IMR-90 (cell line): ENCODE data around the gene FRMD1. TPM values are rescaled to one million over a fixed set of nuclear protein-coding genes. Genes with fewer than 3 reads are reported as not detected.

Source experiments
- ATAC-seq: fragments of 200-7000 bp; cut with Tn5 transposase; 2 replicates; pipeline ENCODE4 v1.9.1; 2020; ENCODE audit warnings: low read depth, mild to moderate bottlenecking, moderate library complexity
- BruUV-seq: library from RNA; stranded (reverse); fragments of 400-500 nt; replicated peaks from 2 replicates; lab custom pipeline; 2021; lab: Mats Ljungman, UMichigan
- CTCF ChIA-PET: fragments of 300-600 bp; formaldehyde crosslinking; extraction: SDS; loops from one replicate; lab custom pipeline; 2021; ENCODE audit warnings: antibody characterized with exemption; lab: Yijun Ruan, JAX
- POLR2A ChIA-PET: fragments of 300-600 bp; sonication (Branson Sonifier 250); formaldehyde crosslinking; loops from one replicate; lab custom pipeline; 2022; ENCODE audit warnings: antibody characterized with exemption; ENCODE audit not compliant: unreplicated experiment; lab: Charles Lee
- DNase-seq: peaks from one replicate; pipeline ENCODE4 v3.0.0; 2013
- H2AFZ ChIP-seq: replicated peaks from 2 replicates; pipeline ENCODE3; 2013; ENCODE audit warnings: low read length, mild to moderate bottlenecking; ENCODE audit not compliant: poor library complexity
- H2AK5ac ChIP-seq: 2 replicates; pipeline ENCODE4 v1.6.1; 2013; ENCODE audit warnings: low read depth, low read length, inconsistent platforms
- H2AK9ac ChIP-seq: replicated peaks from 2 replicates; pipeline ENCODE3; 2013; ENCODE audit warnings: mild to moderate bottlenecking, low read depth, low read length, moderate library complexity; ENCODE audit not compliant: poor library complexity
- H2BK120ac ChIP-seq: 2 replicates; pipeline ENCODE4 v1.6.1; 2013; ENCODE audit warnings: low read depth, low read length, inconsistent platforms
- H2BK15ac ChIP-seq: 3 replicates; pipeline ENCODE4 v1.6.1; 2013; ENCODE audit warnings: low read depth, low read length, inconsistent platforms
- H2BK20ac ChIP-seq: 2 replicates; pipeline ENCODE4 v1.6.1; 2013; ENCODE audit warnings: low read depth, mild to moderate bottlenecking, inconsistent platforms, low read length, moderate library complexity
- H2BK5ac ChIP-seq: 2 replicates; pipeline ENCODE4 v1.6.1; 2013; ENCODE audit warnings: mild to moderate bottlenecking, low read depth, low read length, inconsistent platforms; ENCODE audit not compliant: poor library complexity, severe bottlenecking
- H3K14ac ChIP-seq: replicated peaks from 2 replicates; pipeline ENCODE4 v1.6.1; 2013; ENCODE audit warnings: low read depth, low read length, inconsistent platforms
- H3K18ac ChIP-seq: 2 replicates; pipeline ENCODE4 v1.6.1; 2013; ENCODE audit warnings: low read depth, low read length, control low read depth
- H3K23ac ChIP-seq: 2 replicates; pipeline ENCODE4 v1.6.1; 2013; ENCODE audit warnings: low read depth, low read length, inconsistent platforms
- H3K27ac ChIP-seq: 2 replicates; pipeline ENCODE4 v1.5.1; 2013; ENCODE audit warnings: mild to moderate bottlenecking, control low read depth, low read length; ENCODE audit not compliant: insufficient read depth
- H3K27me3 ChIP-seq: 2 replicates; pipeline ENCODE4 v1.6.1; 2013; ENCODE audit warnings: low read length; ENCODE audit not compliant: control insufficient read depth, insufficient read depth
- H3K36me3 ChIP-seq: 2 replicates; pipeline ENCODE4 v1.6.1; 2013; ENCODE audit warnings: low read length, mixed read lengths; ENCODE audit not compliant: control insufficient read depth, insufficient read depth
- H3K4ac ChIP-seq: 2 replicates; pipeline ENCODE4 v1.6.1; 2013; ENCODE audit warnings: low read depth, low read length, inconsistent platforms
- H3K4me1 ChIP-seq: 2 replicates; pipeline ENCODE4 v1.6.1; 2013; ENCODE audit warnings: low read length, mixed read lengths; ENCODE audit not compliant: control insufficient read depth, insufficient read depth
- H3K4me2 ChIP-seq: 2 replicates; pipeline ENCODE4 v1.6.1; 2013; ENCODE audit warnings: low read depth, mild to moderate bottlenecking, control low read depth, low read length, moderate library complexity
- H3K4me3 ChIP-seq: 2 replicates; pipeline ENCODE4 v1.5.1; 2013; ENCODE audit warnings: low read depth, mild to moderate bottlenecking, control low read depth, low read length, moderate library complexity; ENCODE audit not compliant: insufficient read depth
- H3K56ac ChIP-seq: 2 replicates; pipeline ENCODE4 v1.6.1; 2013; ENCODE audit warnings: low read length, inconsistent platforms; ENCODE audit not compliant: insufficient read depth; ENCODE audit errors: extremely low read depth
- H3K79me1 ChIP-seq, 2 experiments: 2 replicates each; pipeline ENCODE4 v1.6.1; 2013; ENCODE audit warnings: low read length in 2 of 2, inconsistent platforms in 1 of 2, low read depth in 1 of 2
- H3K9ac ChIP-seq: 2 replicates; pipeline ENCODE4 v1.6.1; 2013; ENCODE audit warnings: low read depth, low read length, control low read depth
- H3K9me1 ChIP-seq: 2 replicates; pipeline ENCODE4 v1.6.1; 2013; ENCODE audit warnings: low read length, inconsistent platforms; ENCODE audit not compliant: insufficient read depth
- H3K9me3 ChIP-seq: 2 replicates; pipeline ENCODE4 v1.6.1; 2013; ENCODE audit warnings: low read length; ENCODE audit not compliant: control insufficient read depth, insufficient read depth
- H4K20me1 ChIP-seq: 2 replicates; pipeline ENCODE4 v1.6.1; 2013; ENCODE audit warnings: low read length, inconsistent platforms; ENCODE audit not compliant: insufficient read depth
- H4K5ac ChIP-seq: 2 replicates; pipeline ENCODE4 v1.6.1; 2013; ENCODE audit warnings: mild to moderate bottlenecking, low read depth, low read length, control low read depth
- H4K8ac ChIP-seq, 2 experiments: 2 replicates each; pipeline ENCODE4 v1.6.1; 2013; ENCODE audit warnings: low read depth in 2 of 2, low read length in 2 of 2, control low read depth in 1 of 2, inconsistent platforms in 1 of 2
- H4K91ac ChIP-seq: 2 replicates; pipeline ENCODE4 v1.6.1; 2013; ENCODE audit warnings: low read depth, low read length, inconsistent platforms; ENCODE audit not compliant: insufficient read depth
- CEBPB ChIP-seq: IDR thresholded peaks from 2 replicates; pipeline ENCODE4 v1.6.1; 2012; ENCODE audit warnings: low read depth, low read length, improper control_type of control experiment
- CTCF ChIP-seq: conservative IDR thresholded peaks from 2 replicates; pipeline ENCODE4 v1.5.1; 2012; ENCODE audit warnings: mild to moderate bottlenecking, low read depth, low read length, improper control_type of control experiment
- ELK1 ChIP-seq: fragments of 150-350 bp; IDR thresholded peaks from 2 replicates; pipeline ENCODE4 v1.6.1; 2016; ENCODE audit warnings: low read depth, mild to moderate bottlenecking, low read length, moderate library complexity, borderline replicate concordance
- FOS ChIP-seq: fragments of 150-350 bp; IDR thresholded peaks from 2 replicates; pipeline ENCODE4 v1.6.1; 2016; ENCODE audit warnings: low read depth, low read length
- MAFK ChIP-seq: IDR thresholded peaks from 2 replicates; pipeline ENCODE4 v1.6.1; 2012; ENCODE audit warnings: low read depth, low read length, improper control_type of control experiment
- MAZ ChIP-seq: IDR thresholded peaks from 2 replicates; pipeline ENCODE4 v1.6.1; 2012; ENCODE audit warnings: low read depth, mild to moderate bottlenecking, low read length, improper control_type of control experiment, moderate library complexity, borderline replicate concordance
- MXI1 ChIP-seq: IDR thresholded peaks from 2 replicates; pipeline ENCODE4 v1.6.1; 2012; ENCODE audit warnings: low read depth, mild to moderate bottlenecking, low read length, moderate library complexity, borderline replicate concordance
- NFE2L2 ChIP-seq: fragments of 150-350 bp; IDR thresholded peaks from 2 replicates; pipeline ENCODE4 v1.6.1; 2016; ENCODE audit warnings: low read depth, mild to moderate bottlenecking, low read length
- POLR2A ChIP-seq: IDR thresholded peaks from 2 replicates; pipeline ENCODE4 v1.6.1; 2012; ENCODE audit warnings: mild to moderate bottlenecking, low read depth, low read length
- RAD21 ChIP-seq: IDR thresholded peaks from 2 replicates; pipeline ENCODE4 v1.6.1; 2012; ENCODE audit warnings: low read length, improper control_type of control experiment
- RCOR1 ChIP-seq: IDR thresholded peaks from 2 replicates; pipeline ENCODE4 v1.6.1; 2012; ENCODE audit warnings: mild to moderate bottlenecking, low read length, improper control_type of control experiment; ENCODE audit not compliant: insufficient replicate concordance
- RFX5 ChIP-seq: IDR thresholded peaks from 2 replicates; pipeline ENCODE4 v1.8.0; 2012; ENCODE audit warnings: low read depth, mild to moderate bottlenecking, low read length, moderate library complexity
- USF2 ChIP-seq: fragments of 150-350 bp; IDR thresholded peaks from 2 replicates; pipeline ENCODE4 v1.6.1; 2017; ENCODE audit warnings: mild to moderate bottlenecking, antibody characterized with exemption, low read length, low read depth
- WGBS, 2 experiments: methylation state at CpG; one replicate each; pipeline versions ENCODE4 v1.1.5 to v1.1.7; 2013; ENCODE audit warnings: missing lambda C conversion rate in 2 of 2; ENCODE audit not compliant: insufficient read length in 1 of 2; ENCODE audit errors: extremely low coverage in 2 of 2; 5-methylcytosine and 5-hydroxymethylcytosine counted together
- dilution Hi-C: fragments of 300-500 bp; cut with HindIII; formaldehyde crosslinking; loops from one replicate; pipeline ENCODE4 v1.14.3; 2018; ENCODE audit warnings: low sequenced_read_pairs; ENCODE audit not compliant: unreplicated experiment
- in situ Hi-C: fragments of 300-500 bp; cut with MboI; formaldehyde crosslinking; loops from 3 replicates; pipeline ENCODE4 v1.14.3; 2019; ENCODE audit warnings: low sequenced_read_pairs, inconsistent platforms, mixed read lengths
- intact Hi-C: fragments of 100-400 bp; cut with micrococcal nuclease; formaldehyde crosslinking; loops from 2 replicates; pipeline ENCODE4 v1.10.0; 2022
- polyA plus RNA-seq, 3 experiments: library from polyadenylated mRNA; depleted of rRNA; stranded (reverse); fragments of >200 nt; gene quantifications; 2 replicates each; pipeline ENCODE4 v1.2.3, GENCODE V29; 2012; ENCODE audit warnings: low replicate concordance in 1 of 3
- total RNA-seq: library from RNA; depleted of rRNA; stranded (reverse); fragments of >200 nt; gene quantifications from 2 replicates; pipeline ENCODE4 v1.2.3, GENCODE V29; 2012

The FRMD1 gene
- total and polyA plus RNA-seq, 2 of the 4 experiments (the other 2 are of a cell fraction) = not detected

GRCh38 chr6:168017629-168018028, 61.4 kb downstream of the FRMD1 start:
- H3K9me1 ChIP-seq = no peaks in the 10 kb centered on the region
- dilution Hi-C loops (no loop called here), intact Hi-C loops (no loop called here), in situ Hi-C loops (no loop called here)
- no peak overlapping the region for H4K5ac ChIP-seq
- BruUV-seq = no TSS peak
- H3K18ac ChIP-seq = no peak overlapping the region
- no peak overlapping the region for H2AFZ ChIP-seq
- H3K4me3 ChIP-seq = no peak overlapping the region
- H3K23ac ChIP-seq = no peak overlapping the region
- no peak overlapping the region for H2BK20ac ChIP-seq
- H3K56ac ChIP-seq = no peak overlapping the region
- H3K9ac ChIP-seq = no peak overlapping the region
- no peak overlapping the region for H2AK5ac ChIP-seq
- H3K27me3 ChIP-seq = peaks cover 16% of the 10 kb centered on the region
- no peak overlapping the region for H2BK120ac ChIP-seq
- H4K91ac ChIP-seq = no peak overlapping the region
- H3K27ac ChIP-seq = no peak overlapping the region
- WGBS, 2 experiments = no CpG with 5 or more reads among the region's 11 CpGs
- ChIA-PET CTCF (interaction anchor here (0.9 kb wide), 1 partner anchor 15 kb away, joined by 4 read pairs; no protein-coding TSS in a partner anchor), POLR2A (no interaction called here)
- no peak for TF ChIP-seq USF2
- TF ChIP-seq ELK1 = no peak
- no peak for TF ChIP-seq NFE2L2
- TF ChIP-seq RCOR1 = no peak
- no peak for TF ChIP-seq MXI1
- TF ChIP-seq RAD21 = no peak
- no peak for TF ChIP-seq POLR2A
- TF ChIP-seq CTCF = no peak
- TF ChIP-seq MAZ = no peak
- TF ChIP-seq RFX5 = no peak
- no peak for TF ChIP-seq FOS
- no peak for TF ChIP-seq CEBPB
- no peak for TF ChIP-seq MAFK
- no peak overlapping the region for H3K14ac ChIP-seq
- H3K9me3 ChIP-seq = peaks cover 16% of the 10 kb centered on the region
- no peak overlapping the region for H3K4ac ChIP-seq
- H2AK9ac ChIP-seq = no peak overlapping the region
- H2BK15ac ChIP-seq = no peak overlapping the region
- no peaks in the 10 kb centered on the region for H4K20me1 ChIP-seq
- DNase-seq = no peak
- no peaks in the 10 kb centered on the region for H3K4me1 ChIP-seq
- no peak for ATAC-seq
- H2BK5ac ChIP-seq = no peak overlapping the region
- no peak overlapping the region for H4K8ac ChIP-seq
- H3K79me1 ChIP-seq = no peaks in the 10 kb centered on the region
- H3K36me3 ChIP-seq = no peaks in the 10 kb centered on the region
- no peak overlapping the region for H3K4me2 ChIP-seq
